Trophoblast cell (in vitro differentiated cells and primary cell): Measurements from ENCODE around the gene GSN.

Experiments used
- DNase-seq, 2 donors: peaks; one replicate each; pipeline ENCODE4 v3.0.0-alpha.2; 2016
- H2AFZ ChIP-seq: 2 replicates; pipeline ENCODE4 v1.6.1; 2013; ENCODE audit warnings: low read length, moderate library complexity, mild to moderate bottlenecking; ENCODE audit not compliant: insufficient read depth, poor library complexity
- H2AK5ac ChIP-seq: 2 replicates; pipeline ENCODE4 v1.6.1; 2013; ENCODE audit warnings: mild to moderate bottlenecking, low read length
- H2BK120ac ChIP-seq: 2 replicates; pipeline ENCODE4 v1.6.1; 2013; ENCODE audit warnings: low read length, mild to moderate bottlenecking, moderate library complexity; ENCODE audit not compliant: insufficient read depth, poor library complexity
- H2BK12ac ChIP-seq: 2 replicates; pipeline ENCODE4 v1.6.1; 2013; ENCODE audit warnings: mild to moderate bottlenecking, low read length, moderate library complexity
- H2BK5ac ChIP-seq: 2 replicates; pipeline ENCODE4 v1.6.1; 2013; ENCODE audit warnings: low read length, low read depth, moderate library complexity, mild to moderate bottlenecking; ENCODE audit not compliant: poor library complexity
- H3K14ac ChIP-seq: 2 replicates; pipeline ENCODE4 v1.6.1; 2013; ENCODE audit warnings: mild to moderate bottlenecking, low read length
- H3K18ac ChIP-seq: 2 replicates; pipeline ENCODE4 v1.6.1; 2013; ENCODE audit warnings: mild to moderate bottlenecking, low read length
- H3K23ac ChIP-seq: 2 replicates; pipeline ENCODE4 v1.6.1; 2013; ENCODE audit warnings: low read length
- H3K27ac ChIP-seq: 2 replicates; pipeline ENCODE4 v1.5.1; 2013; ENCODE audit warnings: low read depth, mild to moderate bottlenecking, inconsistent platforms, low read length, moderate library complexity
- H3K27me3 ChIP-seq: 2 replicates; pipeline ENCODE4 v1.6.1; 2013; ENCODE audit warnings: inconsistent platforms, mild to moderate bottlenecking, low read length, moderate library complexity; ENCODE audit not compliant: insufficient read depth
- H3K36me3 ChIP-seq, 2 experiments: 1 replicate in 1 of 2; 2 replicates in 1 of 2; pipeline ENCODE4 v1.6.1; 2013; ENCODE audit warnings: low read length in 2 of 2, mild to moderate bottlenecking in 2 of 2, moderate library complexity in 1 of 2; ENCODE audit not compliant: insufficient read depth in 2 of 2, control insufficient read depth in 1 of 2
- H3K4ac ChIP-seq: 2 replicates; pipeline ENCODE4 v1.6.1; 2013; ENCODE audit warnings: low read depth, mild to moderate bottlenecking, low read length, moderate library complexity
- H3K4me1 ChIP-seq, 2 experiments: 1 replicate in 1 of 2; 2 replicates in 1 of 2; pipeline ENCODE4 v1.6.1; 2013; ENCODE audit warnings: low read length in 2 of 2, mild to moderate bottlenecking in 2 of 2, moderate library complexity in 1 of 2; ENCODE audit not compliant: insufficient read depth in 2 of 2, control insufficient read depth in 1 of 2
- H3K4me2 ChIP-seq: 2 replicates; pipeline ENCODE4 v1.6.1; 2013; ENCODE audit warnings: inconsistent platforms, mild to moderate bottlenecking, low read length, moderate library complexity
- H3K4me3 ChIP-seq: 2 replicates; pipeline ENCODE4 v1.5.1; 2013; ENCODE audit warnings: mild to moderate bottlenecking, low read depth, low read length, inconsistent platforms
- H3K79me1 ChIP-seq: one replicate; pipeline ENCODE4 v1.6.1; 2013; ENCODE audit warnings: low read length
- H3K79me2 ChIP-seq: 2 replicates; pipeline ENCODE4 v1.6.1; 2013; ENCODE audit warnings: low read length, mild to moderate bottlenecking; ENCODE audit not compliant: control insufficient read depth, insufficient read depth, poor library complexity
- H3K9ac ChIP-seq: 2 replicates; pipeline ENCODE4 v1.6.1; 2013; ENCODE audit warnings: mild to moderate bottlenecking, low read length
- H3K9me3 ChIP-seq: 2 replicates; pipeline ENCODE4 v1.6.1; 2013; ENCODE audit warnings: low read depth, mild to moderate bottlenecking, control low read depth, inconsistent platforms, low read length; ENCODE audit not compliant: insufficient read depth
- H4K12ac ChIP-seq: 2 replicates; pipeline ENCODE4 v1.6.1; 2013; ENCODE audit warnings: low read depth, mild to moderate bottlenecking, low read length, moderate library complexity
- H4K8ac ChIP-seq: 2 replicates; pipeline ENCODE4 v1.6.1; 2013; ENCODE audit warnings: low read depth, mild to moderate bottlenecking, low read length, moderate library complexity
- H4K91ac ChIP-seq: one replicate; pipeline ENCODE4 v1.6.1; 2013; ENCODE audit warnings: low read depth, mild to moderate bottlenecking, low read length, moderate library complexity
- WGBS: extraction: QIAGEN DNeasy Blood & Tissue Kit; methylation state at CpG from one replicate; pipeline ENCODE4 v1.1.7; 2013; ENCODE audit warnings: missing lambda C conversion rate; ENCODE audit not compliant: insufficient read length, insufficient coverage; ENCODE audit errors: extremely low coverage; 5-methylcytosine and 5-hydroxymethylcytosine counted together

GSN gene

DNA sequence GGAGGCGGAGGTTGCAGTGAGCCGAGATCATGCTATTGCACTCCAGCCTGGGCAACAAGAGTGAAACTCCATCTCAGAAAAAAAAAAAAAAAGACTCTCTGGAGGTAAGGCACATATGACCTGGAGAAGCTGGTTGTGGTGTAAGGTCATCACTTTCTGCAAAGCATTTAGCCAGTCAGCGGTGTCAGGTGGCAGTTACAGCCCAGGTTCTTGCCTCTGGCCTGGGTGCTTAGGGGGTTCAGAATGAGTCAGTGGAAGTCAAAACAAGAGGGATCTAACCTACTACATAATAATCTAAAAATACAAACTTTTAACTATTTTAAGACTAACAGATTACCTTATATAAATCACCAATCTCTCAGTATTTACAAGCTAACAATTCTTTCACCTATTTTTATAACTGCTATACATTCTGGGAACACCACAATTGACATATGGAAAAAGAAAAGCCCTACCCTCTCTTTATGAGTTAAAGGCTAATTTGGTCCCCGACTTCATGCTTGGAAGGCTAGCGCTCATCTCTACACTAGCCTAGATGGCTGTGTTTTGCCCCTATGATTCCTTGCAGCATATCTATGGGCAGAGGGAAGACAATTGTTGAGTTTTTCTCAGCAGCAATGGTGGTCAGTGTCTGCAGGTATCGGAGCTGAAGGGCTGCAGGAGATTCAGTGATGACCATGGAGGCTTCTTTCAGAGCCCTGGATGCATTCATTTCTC lies 72.9 kb downstream of the GSN start:
- no peak for DNase-seq
- H2BK5ac ChIP-seq, result no peak overlapping the region
- H3K4ac ChIP-seq, result no peak overlapping the region
- no peak overlapping the region for H3K4me3 ChIP-seq
- no peaks in the 10 kb centered on the region for H3K27me3 ChIP-seq
- H4K8ac ChIP-seq, result no peak overlapping the region
- no peak overlapping the region for H3K9ac ChIP-seq
- H3K14ac ChIP-seq, result no peak overlapping the region
- no peak overlapping the region for H4K91ac ChIP-seq
- no peak overlapping the region for H3K23ac ChIP-seq
- no peak overlapping the region for H3K27ac ChIP-seq
- H4K12ac ChIP-seq, result no peak overlapping the region
- no CpG with 5 or more reads among the region's 6 CpGs for WGBS
- H3K18ac ChIP-seq, result no peak overlapping the region
- no peak overlapping the region for H3K4me2 ChIP-seq
- H2AFZ ChIP-seq, result no peak overlapping the region
- H3K36me3 ChIP-seq, result peaks cover 11 to 36% of the 10 kb centered on the region in 2 experiments
- peaks cover 0 to 2% of the 10 kb centered on the region in 2 experiments for H3K4me1 ChIP-seq
- H3K79me1 ChIP-seq, result no peaks in the 10 kb centered on the region
- no peak overlapping the region for H2BK120ac ChIP-seq
- H3K9me3 ChIP-seq, result no peaks in the 10 kb centered on the region
- no peaks in the 10 kb centered on the region for H3K79me2 ChIP-seq
- H2BK12ac ChIP-seq, result no peak overlapping the region
- no peak overlapping the region for H2AK5ac ChIP-seq

DNA sequence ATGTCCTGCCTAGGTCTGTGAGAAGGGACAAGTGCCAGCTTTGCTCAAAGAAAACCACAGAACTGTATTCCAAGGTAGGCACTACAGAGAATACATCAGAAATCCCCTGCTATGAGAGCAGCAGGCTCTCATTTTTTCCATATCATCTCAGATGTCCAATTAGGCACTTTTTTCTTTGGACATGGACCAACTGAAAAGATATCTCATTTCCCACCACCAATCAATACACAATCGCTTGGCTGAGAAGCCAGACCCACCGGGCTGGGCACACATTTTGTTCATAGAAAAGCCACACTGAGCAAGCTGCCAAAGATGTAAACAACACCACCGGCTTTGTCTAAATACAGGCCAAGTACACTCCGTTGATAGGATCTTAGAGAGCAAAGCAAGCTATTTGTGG lies 76.2 kb downstream of the GSN start:
- no peak overlapping the region for H2AK5ac ChIP-seq
- no peak overlapping the region for H2AFZ ChIP-seq
- H3K4me3 ChIP-seq, result no peak overlapping the region
- DNase-seq, result no peak
- no peak overlapping the region for H3K14ac ChIP-seq
- peaks cover 18 to 42% of the 10 kb centered on the region in 2 experiments for H3K36me3 ChIP-seq
- H3K9me3 ChIP-seq, result no peaks in the 10 kb centered on the region
- no peaks in the 10 kb centered on the region for H3K79me2 ChIP-seq
- H3K27ac ChIP-seq, result no peak overlapping the region
- H2BK12ac ChIP-seq, result no peak overlapping the region
- no peak overlapping the region for H3K18ac ChIP-seq
- no peak overlapping the region for H4K91ac ChIP-seq
- no peak overlapping the region for H3K4ac ChIP-seq
- no peak overlapping the region for H4K8ac ChIP-seq
- no peak overlapping the region for H4K12ac ChIP-seq
- no peaks in the 10 kb centered on the region for H3K27me3 ChIP-seq
- WGBS, result no CpG with 5 or more reads among the region's 4 CpGs
- no peak overlapping the region for H2BK120ac ChIP-seq
- H3K23ac ChIP-seq, result no peak overlapping the region
- no peak overlapping the region for H3K9ac ChIP-seq
- no peaks in the 10 kb centered on the region for H3K4me1 ChIP-seq
- H2BK5ac ChIP-seq, result no peak overlapping the region
- H3K79me1 ChIP-seq, result no peaks in the 10 kb centered on the region
- H3K4me2 ChIP-seq, result no peak overlapping the region

DNA sequence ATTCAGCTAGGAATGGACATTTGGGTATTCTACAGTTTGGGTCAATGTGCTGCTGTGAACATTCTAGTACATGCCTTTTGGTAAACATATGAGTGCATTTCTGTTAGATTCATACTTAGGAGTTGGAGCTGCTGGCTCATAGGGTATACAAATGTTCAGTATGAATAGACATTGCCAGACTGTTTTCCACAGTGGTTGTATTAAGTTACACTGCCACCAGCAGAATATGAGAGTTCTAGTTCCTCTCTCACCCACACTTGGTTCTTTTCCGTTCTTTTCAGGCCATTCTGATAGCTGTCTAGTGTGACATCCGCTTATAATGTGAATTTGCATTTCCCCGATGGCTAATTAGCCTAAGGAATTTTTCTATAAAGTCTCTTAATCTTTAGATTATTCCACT lies 77.1 kb downstream of the GSN start:
- no peaks in the 10 kb centered on the region for H3K4me1 ChIP-seq
- H4K12ac ChIP-seq, result no peak overlapping the region
- H3K14ac ChIP-seq, result no peak overlapping the region
- DNase-seq, result no peak
- no peak overlapping the region for H3K18ac ChIP-seq
- H2AK5ac ChIP-seq, result no peak overlapping the region
- H3K36me3 ChIP-seq, result peaks cover 19 to 42% of the 10 kb centered on the region in 2 experiments
- H3K27ac ChIP-seq, result no peak overlapping the region
- H4K8ac ChIP-seq, result no peak overlapping the region
- no peak overlapping the region for H4K91ac ChIP-seq
- H3K23ac ChIP-seq, result no peak overlapping the region
- H3K27me3 ChIP-seq, result no peaks in the 10 kb centered on the region
- no peak overlapping the region for H3K4me2 ChIP-seq
- no peaks in the 10 kb centered on the region for H3K9me3 ChIP-seq
- H3K4ac ChIP-seq, result no peak overlapping the region
- H3K79me2 ChIP-seq, result no peaks in the 10 kb centered on the region
- no peak overlapping the region for H2BK5ac ChIP-seq
- H3K9ac ChIP-seq, result no peak overlapping the region
- no CpG with 5 or more reads among the region's 3 CpGs for WGBS
- no peaks in the 10 kb centered on the region for H3K79me1 ChIP-seq
- no peak overlapping the region for H2BK120ac ChIP-seq
- no peak overlapping the region for H2AFZ ChIP-seq
- H3K4me3 ChIP-seq, result no peak overlapping the region
- no peak overlapping the region for H2BK12ac ChIP-seq

DNA sequence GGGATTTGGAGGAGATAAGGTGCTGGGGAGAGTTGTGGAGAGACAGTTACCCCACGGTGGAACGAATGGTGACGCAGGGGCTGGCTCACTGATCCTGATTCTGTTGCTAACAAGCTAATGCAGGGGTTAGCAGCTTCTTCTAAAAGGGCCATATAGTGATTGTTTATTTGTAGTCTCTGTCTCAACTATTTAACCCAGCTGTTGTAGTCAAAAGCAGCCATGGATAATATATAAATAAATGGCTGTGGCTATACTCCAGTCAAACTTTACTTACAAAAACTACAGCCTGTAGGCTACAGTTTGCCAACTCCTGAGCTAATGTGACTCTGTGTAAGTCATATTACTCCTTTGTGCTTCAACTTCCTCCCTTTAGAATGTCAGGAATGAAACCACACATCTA lies 80.3 kb downstream of the GSN start:
- Histone ChIP-seq H2BK120ac (no peak overlapping the region), H3K14ac (no peak overlapping the region), H3K4me3 (peak overlapping the region; percentile 22), H3K9ac (peak overlapping the region; percentile 24), H3K23ac (peak overlapping the region; percentile 48), H4K8ac (no peak overlapping the region), H3K4me2 (no peak overlapping the region), H3K9me3 (no peaks in the 10 kb centered on the region), H3K79me1 (no peaks in the 10 kb centered on the region), H2BK12ac (no peak overlapping the region), H2AK5ac (no peak overlapping the region), H3K18ac (no peak overlapping the region), H2BK5ac (no peak overlapping the region), H3K36me3 (peaks cover 20 to 55% of the 10 kb centered on the region in 2 experiments), H3K27ac (no peak overlapping the region), H4K12ac (no peak overlapping the region), H2AFZ (no peak overlapping the region), H3K79me2 (no peaks in the 10 kb centered on the region), H3K4ac (no peak overlapping the region), H3K4me1 (no peaks in the 10 kb centered on the region), H4K91ac (no peak overlapping the region), H3K27me3 (no peaks in the 10 kb centered on the region)
- no CpG with 5 or more reads among the region's 3 CpGs for WGBS
- DNase-seq, result no peak
